Endothelial cell of umbilical vein (primary cell): ENCODE data around the gene CHN1. TPM values are rescaled to one million over a fixed set of nuclear protein-coding genes. Genes with fewer than 3 reads are reported as not detected.

ENCODE experiments used
- BruUV-seq: library from RNA; stranded (reverse); fragments of 400-500 nt; replicated peaks from 2 replicates; lab custom pipeline; 2021; lab: Mats Ljungman, UMichigan
- CTCF ChIA-PET: fragments of 300-600, 350-600 bp; sonication (Branson Sonifier 250); formaldehyde crosslinking; loops from one replicate; lab custom pipeline; 2021; ENCODE audit warnings: antibody characterized with exemption, inconsistent platforms; lab: Charles Lee
- POLR2A ChIA-PET: fragments of 300-600, 350-600 bp; sonication (Branson Sonifier 250); formaldehyde crosslinking; loops from one replicate; lab custom pipeline; 2021; ENCODE audit warnings: antibody characterized with exemption, inconsistent platforms; lab: Charles Lee
- DNase-seq: peaks from one replicate; pipeline ENCODE4 v3.0.0-alpha.2; 2011; ENCODE audit warnings: low read depth, low spot score
- FAIRE-seq: peaks from 2 replicates; lab custom pipeline; 2011; peaks lifted over from hg19 to GRCh38; lab: Jason Lieb, UNC
- H2AFZ ChIP-seq: 2 replicates; pipeline ENCODE4 v1.6.0; 2012; ENCODE audit warnings: low read depth, low read length, control low read depth, inconsistent platforms
- H3K27ac ChIP-seq: 2 replicates; pipeline ENCODE4 v1.5.1; 2011; ENCODE audit warnings: low read depth, mild to moderate bottlenecking, control low read depth, low read length, moderate library complexity; ENCODE audit not compliant: insufficient read depth
- H3K27me3 ChIP-seq, 2 experiments: 2 replicates each; pipeline versions ENCODE4 v1.6.0 to v1.6.1; 2011; ENCODE audit warnings: low read length in 2 of 2, mixed read lengths in 1 of 2; ENCODE audit not compliant: control insufficient read depth in 2 of 2, insufficient read depth in 2 of 2
- H3K36me3 ChIP-seq, 2 experiments: 2 replicates in 1 of 2; 3 replicates in 1 of 2; pipeline ENCODE4 v1.5.1; 2011; ENCODE audit warnings: low read length in 2 of 2, mild to moderate bottlenecking in 1 of 2, moderate library complexity in 1 of 2; ENCODE audit not compliant: control insufficient read depth in 2 of 2, insufficient read depth in 2 of 2; ENCODE audit errors: extremely low read depth in 1 of 2
- H3K4me1 ChIP-seq: 3 replicates; pipeline ENCODE4 v1.5.1; 2011; ENCODE audit warnings: mild to moderate bottlenecking, low read length; ENCODE audit not compliant: control insufficient read depth, insufficient read depth; ENCODE audit errors: extremely low read depth
- H3K4me2 ChIP-seq: 2 replicates; pipeline ENCODE4 v1.6.1; 2011; ENCODE audit warnings: low read length, control low read depth, mixed read lengths; ENCODE audit not compliant: insufficient read depth
- H3K4me3 ChIP-seq, 3 experiments: fragments of 200-600 bp in 1 of 3; sonication (generic), shearing (Covaris generic) in 1 of 3; replicated peaks in 1 of 3; 2 replicates each; pipeline ENCODE4 v1.5.1; 2011 to 2016; ENCODE audit warnings: control low read depth in 3 of 3, low read length in 3 of 3, mild to moderate bottlenecking in 2 of 3, inconsistent platforms in 1 of 3, low read depth in 1 of 3, moderate library complexity in 1 of 3; ENCODE audit not compliant: insufficient read depth in 1 of 3
- H3K79me2 ChIP-seq: 2 replicates; pipeline ENCODE4 v1.6.0; 2012; ENCODE audit warnings: low read length, inconsistent platforms; ENCODE audit not compliant: control insufficient read depth, insufficient read depth
- H3K9ac ChIP-seq: replicated peaks from 2 replicates; pipeline ENCODE3; 2011; ENCODE audit warnings: low read length, control low read depth; ENCODE audit not compliant: insufficient read depth; ENCODE audit errors: extremely low read depth
- H3K9me1 ChIP-seq: replicated peaks from 3 replicates; pipeline ENCODE4 v1.6.0; 2011; ENCODE audit warnings: mild to moderate bottlenecking, low read length; ENCODE audit not compliant: control insufficient read depth, insufficient read depth; ENCODE audit errors: extremely low read depth
- H3K9me3 ChIP-seq: replicated peaks from 2 replicates; pipeline ENCODE4 v1.5.1; 2012; ENCODE audit warnings: low read length, inconsistent platforms; ENCODE audit not compliant: control insufficient read depth, insufficient read depth
- H4K20me1 ChIP-seq: replicated peaks from 2 replicates; pipeline ENCODE3; 2011; ENCODE audit warnings: mild to moderate bottlenecking, low read length; ENCODE audit not compliant: control insufficient read depth, insufficient read depth; ENCODE audit errors: extremely low read depth
- CTCF ChIP-seq, 2 donors: IDR thresholded peaks; 1 replicate in 1 of 2; 2 replicates in 1 of 2; pipeline ENCODE4 v1.5.1; 2011; ENCODE audit warnings: low read length in 2 of 2, mild to moderate bottlenecking in 2 of 2, moderate library complexity in 2 of 2, control low read depth in 1 of 2, inconsistent platforms in 1 of 2, low read depth in 1 of 2; ENCODE audit not compliant: insufficient read depth in 1 of 2; ENCODE audit errors: extremely low read depth in 1 of 2
- GATA2 ChIP-seq: IDR thresholded peaks from 2 replicates; pipeline ENCODE4 v1.7.0; 2011; ENCODE audit warnings: low read depth, mild to moderate bottlenecking, moderate library complexity, mixed read lengths, low read length; ENCODE audit not compliant: insufficient read length, insufficient read depth
- JUN ChIP-seq: IDR thresholded peaks from 2 replicates; pipeline ENCODE4 v1.6.1; 2011; ENCODE audit warnings: borderline replicate concordance, low read depth; ENCODE audit not compliant: insufficient read length, insufficient read depth
- MAX ChIP-seq: IDR thresholded peaks from 2 replicates; pipeline ENCODE4 v1.6.1; 2011; ENCODE audit not compliant: insufficient read depth, insufficient read length
- dilution Hi-C: fragments of 300-500 bp; cut with MboI; formaldehyde crosslinking; loops from one replicate; pipeline ENCODE4 v1.15.0; 2019; ENCODE audit warnings: low sequenced_read_pairs; ENCODE audit not compliant: extremely low pct_ligation_motif_present
- intact Hi-C: fragments of 100-400 bp; cut with micrococcal nuclease; formaldehyde crosslinking; loops from one replicate; pipeline ENCODE4 v1.10.0; 2022
- polyA plus RNA-seq, 4 experiments: library from polyadenylated mRNA; depleted of rRNA in 3 of 4; stranded (reverse) in 3 of 4; unstranded in 1 of 4; fragments of >200 nt; gene quantifications; 2 replicates each; pipeline versions ENCODE4 v1.2.1 to v1.2.3, GENCODE V29; 2011 to 2012; ENCODE audit warnings: missing spikeins in 1 of 4
- total RNA-seq: library from RNA; stranded (reverse); gene quantifications from 2 replicates; pipeline ENCODE4 v1.2.3, GENCODE V29; 2021

CHN1 gene
- total and polyA plus RNA-seq, 2 donors (not counting 3 experiments of a cell fraction or from before 2014, with no cell fraction given), result 23.3 to 24.9 TPM

- Histone ChIP-seq H3K27ac (no peak overlapping the region), H3K4me1 (peaks cover 8% of the 10 kb centered on the region), H3K9me3 (no peaks in the 10 kb centered on the region), H4K20me1 (no peaks in the 10 kb centered on the region), H3K9me1 (no peaks in the 10 kb centered on the region), H3K36me3 (no peaks in the 10 kb centered on the region), H3K27me3 (no peaks in the 10 kb centered on the region), H3K79me2 (peaks cover 20% of the 10 kb centered on the region), H2AFZ (no peak overlapping the region), H3K9ac (no peak overlapping the region), H3K4me2 (no peak overlapping the region), H3K4me3 (no peak overlapping the region)
- TF ChIP-seq GATA2 (no peak), MAX (no peak)
- DNase-seq, result no peak
- ChIA-PET CTCF (interaction anchor here (0.7 to 13.2 kb wide), 2 partner anchors 220 to 244 kb away, joined by 5 to 584 read pairs; no protein-coding TSS in a partner anchor), POLR2A (no interaction called here)
- intact Hi-C loops, result no loop called here
- no TSS peak for BruUV-seq
- no peak for FAIRE-seq
- dilution Hi-C loops, result no loop called here
These were observed 12.3 kb downstream of the CHN1 start for GRCh38 chr2:174992886-174993285.

- Histone ChIP-seq H3K4me2 (no peak overlapping the region), H3K36me3 (no peaks in the 10 kb centered on the region), H3K27ac (no peak overlapping the region), H2AFZ (no peak overlapping the region), H3K9me3 (no peaks in the 10 kb centered on the region), H3K27me3 (no peaks in the 10 kb centered on the region), H3K9me1 (no peaks in the 10 kb centered on the region), H4K20me1 (no peaks in the 10 kb centered on the region), H3K4me1 (no peaks in the 10 kb centered on the region), H3K4me3 (no peak overlapping the region), H3K79me2 (peaks cover 2% of the 10 kb centered on the region), H3K9ac (no peak overlapping the region)
- ChIA-PET POLR2A (no interaction called here), CTCF (interaction anchor here (1.1 to 13.2 kb wide), 10 partner anchors 10 to 286 kb away, joined by 3 to 584 read pairs (median 10); partner anchors contain the start of genes CHN1 and CHRNA1)
- DNase-seq, result peak; percentile 55
- no TSS peak for BruUV-seq
- TF ChIP-seq JUN, result no peak
- peak; percentile 21 to 36 for TF ChIP-seq CTCF (IDR thresholded peaks at IDR 0.05; ENCODE audit: extremely low read depth in 1 of 2, insufficient read depth in 1 of 2, low read depth in 1 of 2, low read length in 2 of 2)
- peak; percentile 24 for FAIRE-seq
- dilution Hi-C loops, result loop anchor here (10.0 kb wide), 1 partner anchor 211 kb away; no protein-coding TSS in a partner anchor
- intact Hi-C loops, result loop anchor here (1.0 kb wide), 2 partner anchors 214 to 236 kb away; no protein-coding TSS in a partner anchor
These were observed 19.6 kb downstream of the CHN1 start for GRCh38 chr2:174985614-174986013.
